T-helper 22 cell (primary cell): Measurements from ENCODE around the gene CSRP2.

Source experiments
- DNase-seq: peaks from one replicate; pipeline ENCODE4 v3.0.0-alpha.2; 2020; ENCODE audit warnings: low read depth

The CSRP2 gene

DNA sequence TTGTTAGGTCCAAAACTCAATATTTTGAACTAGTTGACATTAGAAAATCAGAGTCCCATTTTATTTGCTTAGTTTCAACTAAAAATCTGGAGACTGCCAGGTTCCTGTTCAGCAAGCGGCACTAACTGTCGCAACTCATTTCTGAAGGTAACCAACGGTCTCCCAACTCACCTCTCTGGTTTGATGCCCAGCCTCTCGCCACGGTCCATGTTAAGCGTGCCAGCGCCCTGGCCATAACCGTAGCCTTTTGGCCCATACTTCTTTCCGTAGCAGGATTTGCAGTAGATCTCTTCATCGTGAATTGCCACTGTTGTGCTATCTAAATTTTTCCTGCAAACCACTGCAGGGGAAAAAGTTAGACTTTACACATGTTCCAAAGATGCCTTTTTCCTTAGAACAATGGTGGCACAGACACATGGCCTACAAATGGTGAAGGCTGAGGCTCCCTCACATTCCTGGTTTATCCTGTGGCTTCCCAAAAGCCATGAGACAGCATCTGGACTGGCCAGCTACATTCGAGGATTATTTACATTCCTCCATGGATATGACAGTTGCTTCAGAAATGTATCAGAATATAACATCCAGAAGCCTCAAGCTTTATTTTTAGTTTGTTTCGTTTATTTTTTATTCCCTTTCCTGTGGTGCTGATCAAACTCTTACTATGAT is 15.7 kb downstream of the CSRP2 start:
- no peak for DNase-seq

DNA sequence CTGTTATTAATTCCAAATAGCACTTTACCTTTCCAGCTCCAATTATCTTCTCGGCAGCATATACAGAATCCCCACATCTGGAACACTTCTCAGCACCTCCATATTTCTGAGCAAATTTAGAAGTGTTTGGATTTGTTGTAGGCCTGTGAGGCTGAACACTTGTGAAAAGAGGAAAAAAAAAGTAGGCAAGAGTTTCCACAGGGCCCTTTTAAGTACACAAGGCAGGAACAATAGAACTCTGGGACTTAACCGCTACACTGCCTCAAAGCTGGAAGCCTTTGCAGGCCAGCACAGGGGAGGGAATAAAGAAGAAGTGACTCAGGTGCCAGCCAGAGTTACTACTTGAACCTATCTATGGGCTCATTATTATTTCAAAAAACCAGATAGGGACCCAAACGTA is 18.6 kb downstream of the CSRP2 start:
- DNase-seq, result no peak

DNA sequence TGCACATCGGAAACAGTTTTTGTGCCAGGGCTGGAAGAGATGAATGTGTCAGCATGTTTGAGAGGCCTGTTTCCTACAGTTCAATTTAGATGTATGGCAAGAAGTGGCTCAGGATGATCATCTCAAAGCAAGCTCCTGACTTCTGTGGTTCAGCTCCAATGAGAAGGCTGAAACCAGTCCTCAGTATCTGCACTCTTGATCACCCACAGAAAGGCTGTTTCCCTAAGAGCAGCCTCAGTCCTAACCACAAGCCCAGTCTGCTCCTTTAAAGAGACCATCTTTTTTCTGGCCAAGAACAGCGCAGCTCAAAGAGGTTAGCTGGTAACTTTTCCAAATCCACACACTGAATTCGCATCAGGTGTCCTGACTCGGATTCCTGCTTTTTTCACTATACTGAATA is 19.2 kb downstream of the CSRP2 start:
- DNase-seq, result no peak

DNA sequence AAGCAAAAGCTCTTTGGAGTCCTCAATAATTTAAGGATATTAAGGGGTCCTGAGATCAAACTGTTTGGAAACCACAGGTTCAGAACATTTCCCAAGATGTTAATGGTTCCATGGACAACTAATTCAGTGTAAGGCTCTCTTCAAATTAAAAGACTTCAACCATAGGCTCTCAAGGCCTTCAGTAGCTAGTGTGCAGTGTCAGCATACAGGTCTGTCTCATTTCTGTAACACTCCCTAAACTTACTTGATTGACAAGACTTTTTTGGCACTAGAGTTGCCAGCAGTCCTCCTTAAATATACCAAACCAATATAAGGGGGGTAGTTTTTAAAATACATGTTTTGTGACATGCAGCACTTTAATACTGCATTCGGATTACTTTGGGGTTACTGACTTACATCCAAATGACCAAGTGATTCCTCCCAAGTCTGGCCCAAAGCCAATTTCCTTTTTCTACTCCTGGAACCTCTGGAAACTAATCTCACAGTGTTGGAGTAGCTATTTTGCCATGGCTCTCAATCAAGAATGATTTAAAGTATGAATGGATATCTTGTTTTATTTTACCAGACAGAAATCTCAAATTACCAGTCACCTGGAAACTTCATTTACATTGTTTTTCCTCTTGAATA is 22.7 kb downstream of the CSRP2 start:
- DNase-seq, result no peak

DNA sequence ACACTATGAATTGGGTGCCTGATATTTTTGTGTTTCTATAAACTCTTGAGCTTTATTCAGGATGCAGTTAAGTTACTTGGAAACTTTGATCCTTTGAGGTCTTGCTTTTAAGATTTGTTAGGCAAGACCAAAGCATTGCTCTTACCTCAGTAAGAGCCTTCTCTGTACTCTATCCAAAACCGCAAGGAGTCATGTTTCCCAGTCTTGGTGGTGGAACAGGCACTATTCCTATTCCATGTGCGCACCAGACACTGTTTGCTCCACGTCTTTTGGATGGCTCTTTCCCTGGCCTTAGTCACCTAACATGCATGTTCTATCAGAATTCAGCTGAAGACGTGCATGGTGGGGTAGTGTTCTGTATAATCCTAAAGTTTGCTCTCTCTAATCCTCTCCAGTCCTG is 23.5 kb downstream of the CSRP2 start:
- no peak for DNase-seq

DNA sequence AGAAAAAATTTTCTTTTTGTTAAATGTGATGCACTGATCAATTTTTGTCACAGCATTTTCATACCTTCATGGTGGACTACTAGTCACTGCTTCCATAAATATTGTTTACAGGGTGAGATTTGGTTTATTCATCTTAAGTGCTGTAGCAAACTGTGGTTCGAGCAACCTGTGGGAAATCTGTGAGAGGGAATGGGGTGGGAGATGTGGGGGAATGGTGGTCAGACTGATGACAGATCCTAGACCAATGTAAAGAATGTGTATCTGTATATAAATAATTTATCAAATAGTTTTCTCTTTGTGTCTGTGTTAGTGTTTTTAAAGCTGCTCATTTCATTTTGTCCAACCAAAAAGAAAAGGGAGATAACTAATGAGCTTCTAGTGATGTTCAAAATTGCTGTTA is 26.7 kb downstream of the CSRP2 start:
- DNase-seq, result no peak

DNA sequence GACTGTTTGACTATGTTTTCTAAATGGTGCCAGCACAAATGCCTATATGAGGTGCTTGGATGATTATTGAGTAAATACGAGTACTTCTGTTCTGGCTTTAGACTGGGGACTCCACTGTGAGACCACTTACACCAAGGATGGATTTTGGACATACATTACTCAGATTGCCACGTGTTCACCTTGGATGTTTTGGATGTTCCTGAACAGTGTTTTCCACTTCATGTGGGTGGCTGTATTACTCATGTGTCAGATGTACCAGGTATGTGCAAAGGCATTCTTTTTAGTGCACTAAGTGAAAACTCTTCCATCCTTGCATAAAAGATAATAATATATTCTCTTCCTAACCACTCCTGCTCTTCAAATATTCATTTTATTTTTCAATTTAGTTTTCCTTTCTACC is 30.7 kb downstream of the CSRP2 start:
- no peak for DNase-seq

DNA sequence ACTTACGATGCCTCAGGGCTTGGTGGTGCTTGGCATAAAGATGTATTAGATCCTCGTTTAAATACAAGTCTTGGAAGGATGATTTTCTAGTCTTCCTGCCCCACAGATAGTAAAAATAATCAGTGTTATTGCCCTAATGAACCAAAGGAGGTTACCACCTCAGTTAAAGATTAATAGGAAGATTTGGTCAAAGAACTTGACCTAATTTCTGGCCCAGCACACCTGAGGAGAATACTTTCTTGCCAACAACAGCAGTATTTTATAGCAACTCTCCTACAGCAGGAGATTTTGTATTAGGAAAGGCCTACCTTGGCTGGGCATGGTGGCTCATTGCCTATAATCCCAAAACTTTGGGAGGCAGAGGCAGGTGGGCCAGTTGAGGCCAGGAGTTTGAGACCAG is 31.6 kb downstream of the CSRP2 start:
- DNase-seq, result no peak

DNA sequence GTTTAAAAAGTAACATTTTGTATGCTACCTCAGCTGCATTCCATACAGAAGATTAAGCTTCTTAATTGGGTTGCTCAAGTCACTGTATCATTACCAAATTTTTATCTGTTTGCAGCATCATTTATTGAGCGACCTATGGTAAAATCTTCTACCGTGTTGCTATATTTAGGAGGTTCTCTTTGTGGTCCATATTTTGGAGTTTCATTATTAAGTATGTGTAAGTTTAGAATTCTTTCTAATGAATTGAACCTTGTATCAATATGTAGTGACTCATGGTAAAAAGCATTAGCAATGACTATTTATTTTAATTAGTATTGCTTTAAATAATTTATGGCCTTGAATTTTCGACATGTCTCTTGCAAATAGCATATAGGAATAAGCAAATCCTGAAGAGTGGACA is 42.2 kb downstream of the CSRP2 start:
- no peak for DNase-seq

DNA sequence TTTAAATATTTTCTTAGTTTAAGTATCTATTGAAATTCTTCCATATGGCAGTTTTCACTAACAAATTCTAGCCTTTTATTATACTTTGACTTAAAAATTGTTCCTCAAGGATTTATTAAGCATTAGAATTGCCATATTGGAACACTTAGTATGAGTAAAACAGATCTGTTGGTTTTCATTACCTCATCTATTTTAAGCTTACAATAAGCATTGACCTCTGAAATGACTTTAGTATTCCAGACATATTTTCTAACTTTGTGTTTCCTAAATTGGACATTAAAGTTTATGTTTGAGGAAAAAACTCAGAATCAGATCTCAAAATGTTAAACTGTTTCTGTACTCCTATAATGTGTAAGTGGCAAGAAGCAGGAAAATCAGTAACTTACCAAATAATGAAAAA is 48.4 kb downstream of the CSRP2 start:
- DNase-seq, result no peak

DNA sequence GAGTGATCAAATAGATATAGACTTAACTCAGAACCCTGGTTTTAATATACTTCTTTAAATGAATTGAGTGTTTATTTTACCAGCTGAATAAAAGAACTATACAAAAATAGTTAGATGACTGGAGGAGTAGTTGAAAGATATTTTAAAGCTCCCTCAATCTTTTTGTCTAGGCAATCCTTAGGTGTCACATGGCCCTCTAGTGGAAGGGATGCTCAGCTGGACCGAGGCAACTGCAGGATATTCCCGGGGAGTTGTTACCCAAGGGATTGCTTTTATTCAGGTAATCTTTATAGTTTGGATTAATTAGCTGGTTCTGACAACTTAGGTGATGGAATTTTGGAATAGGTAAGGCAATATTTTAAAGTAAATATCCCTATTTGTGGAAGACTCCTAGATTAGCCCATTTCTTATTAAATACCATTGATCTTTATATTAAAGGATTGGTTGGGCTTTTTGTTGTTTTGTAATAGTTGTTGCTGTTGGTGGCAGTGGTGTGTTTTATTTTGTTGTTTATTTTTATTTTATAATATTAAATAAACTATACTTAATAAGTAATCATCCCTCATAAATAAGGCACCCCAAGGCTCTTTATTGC is 57.8 kb downstream of the CSRP2 start:
- no peak for DNase-seq

DNA sequence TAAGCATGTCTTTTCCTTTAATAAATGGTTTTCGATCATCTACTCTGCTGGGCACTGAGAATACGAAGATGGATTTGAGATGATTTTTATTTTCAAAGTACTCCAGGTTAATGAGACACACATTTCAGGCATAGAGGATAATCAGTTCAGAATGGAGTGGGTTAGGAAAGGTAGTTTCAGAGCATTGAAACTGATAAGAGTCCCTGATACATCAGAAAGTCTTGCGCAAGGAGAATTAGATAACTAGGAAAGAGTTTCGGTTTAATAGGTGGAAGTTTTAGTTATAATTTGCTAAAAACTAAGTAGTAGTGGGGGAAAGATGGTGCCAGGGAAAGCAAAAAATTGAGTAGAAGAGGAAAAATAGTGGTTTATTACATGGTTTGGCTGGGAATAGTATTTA is 64.8 kb downstream of the CSRP2 start:
- no peak for DNase-seq

DNA sequence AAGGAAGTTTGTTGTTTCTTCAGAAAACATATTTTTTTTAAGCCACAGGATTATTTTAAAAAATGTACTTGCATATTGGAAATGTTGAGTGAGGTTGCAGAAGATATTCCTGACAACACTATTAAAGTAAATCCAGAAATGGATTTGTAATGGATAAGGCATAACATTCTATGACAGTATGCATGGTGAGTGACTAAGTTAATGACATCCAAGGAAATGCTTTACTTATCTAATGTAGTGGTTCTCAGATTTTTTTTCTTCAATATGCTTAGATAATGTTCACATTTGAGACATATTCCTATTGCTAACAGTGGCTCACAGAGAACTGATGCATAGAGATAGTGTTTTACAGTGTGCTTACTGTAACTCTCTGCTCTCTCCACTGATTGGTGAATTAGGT is 65.6 kb downstream of the CSRP2 start:
- no peak for DNase-seq

DNA sequence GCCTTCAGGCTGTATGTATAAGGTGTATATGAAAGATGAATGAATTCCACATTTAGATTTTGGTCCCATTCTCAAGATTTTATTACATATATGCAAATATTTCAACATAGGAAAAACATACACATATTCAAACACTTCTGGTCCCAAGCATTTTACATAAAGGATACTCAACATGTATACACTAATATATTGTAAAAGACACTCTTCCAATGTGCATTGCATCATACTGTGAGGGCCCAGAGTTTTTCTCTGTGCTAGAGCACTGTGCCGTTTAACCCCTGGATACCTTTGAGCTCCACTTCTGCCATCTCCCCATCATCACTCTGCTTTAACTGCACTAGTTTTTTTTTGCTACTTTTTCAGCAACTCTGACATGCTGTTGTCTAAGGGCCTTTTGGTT is 66.8 kb downstream of the CSRP2 start:
- DNase-seq, result no peak

DNA sequence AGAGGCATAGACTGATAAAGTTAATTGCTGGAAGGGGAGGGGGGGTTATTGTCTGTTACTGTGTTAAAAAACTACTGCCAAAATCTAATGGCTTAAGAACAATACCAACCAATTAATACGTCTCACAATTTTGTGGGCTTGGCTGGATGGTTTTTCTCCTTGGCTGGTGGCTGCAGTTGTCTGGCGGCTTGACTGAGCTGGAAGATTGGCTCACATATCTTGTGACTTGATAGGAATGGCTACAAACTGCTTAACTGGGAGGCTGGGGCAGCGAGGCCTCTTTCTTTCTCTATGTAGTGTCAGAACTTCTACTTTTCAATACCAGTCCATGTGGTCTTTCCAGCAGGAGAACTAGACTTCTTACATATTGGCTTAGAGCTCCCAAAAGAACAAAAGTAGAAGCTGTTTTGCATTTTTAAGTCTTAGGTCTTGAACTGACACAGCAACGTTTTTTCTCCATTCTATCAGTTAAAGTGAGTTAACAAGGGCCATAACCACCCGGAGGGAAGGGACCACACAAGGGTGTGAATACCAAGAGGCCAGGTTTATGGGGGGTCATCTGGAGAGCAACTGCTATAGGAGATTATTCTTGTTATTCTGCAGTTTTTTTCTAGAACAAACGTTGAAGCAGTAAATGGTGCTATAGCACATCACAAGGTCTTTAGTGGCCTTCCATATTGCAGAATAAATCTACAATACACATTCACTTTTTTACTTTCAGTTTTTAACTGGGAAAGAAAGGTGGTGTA is 68.0 kb downstream of the CSRP2 start:
- DNase-seq, result no peak
